CD4-positive, alpha-beta T cell treated with Interleukin-4 for 1 hour (primary cell): Measurements from ENCODE around the gene FAM222A.

Source experiments
- DNase-seq, 2 donors: peaks; one replicate each; pipeline ENCODE4 v3.0.0-alpha.2; 2020 to 2022

FAM222A gene

DNA sequence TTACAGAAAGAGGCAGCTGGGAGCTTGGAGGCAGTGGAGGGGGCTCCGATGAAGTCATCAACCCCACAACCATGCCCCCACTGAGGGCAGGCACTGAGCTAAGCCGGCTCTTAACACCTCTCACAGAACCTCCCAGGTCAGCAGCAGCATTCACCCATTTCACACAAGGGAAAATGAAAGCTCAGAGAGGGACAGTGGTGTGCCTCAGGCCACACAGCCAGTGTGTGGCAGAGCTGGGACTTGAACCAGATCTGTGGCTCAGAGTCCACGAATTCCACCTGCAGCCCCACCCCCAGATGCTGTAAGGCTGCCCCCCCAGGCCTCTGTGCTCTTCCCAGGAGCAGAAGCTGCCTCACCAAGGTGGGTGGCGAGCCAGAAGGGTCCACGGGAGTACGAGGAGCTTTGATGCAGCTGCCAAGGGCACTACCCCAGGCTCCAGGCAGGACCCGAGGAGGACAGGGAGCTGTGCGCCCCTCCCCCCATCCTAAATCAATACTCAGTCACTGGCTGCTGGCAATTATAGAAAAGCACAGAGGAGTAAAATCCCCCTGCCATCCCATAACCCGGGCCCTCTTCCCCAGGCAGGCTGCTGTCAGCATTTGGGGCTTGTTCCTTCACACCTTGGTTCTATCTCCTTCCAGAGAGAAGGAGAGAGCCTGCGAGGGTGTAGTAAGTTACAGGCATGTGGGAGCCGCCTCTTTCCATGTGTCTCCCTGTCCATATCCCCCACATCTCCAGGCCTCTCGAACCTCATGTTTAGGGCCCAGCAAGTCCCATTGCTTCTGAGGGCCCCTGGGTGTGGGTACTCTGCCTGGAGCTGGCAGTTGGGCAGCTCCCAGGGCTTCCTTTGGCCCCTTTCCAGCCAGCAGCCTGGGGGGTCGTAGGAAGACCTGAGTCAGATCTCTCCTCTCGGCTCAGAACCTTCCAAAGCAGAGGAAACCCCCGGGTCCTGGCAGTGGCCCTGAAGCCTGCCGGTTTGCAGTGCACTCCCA is 47.6 kb downstream of the FAM222A start:
- no peak for DNase-seq

- DNase-seq = no peak
These were observed 48.5 kb downstream of the FAM222A start for GRCh38 chr12:109762071-109762672.

DNA sequence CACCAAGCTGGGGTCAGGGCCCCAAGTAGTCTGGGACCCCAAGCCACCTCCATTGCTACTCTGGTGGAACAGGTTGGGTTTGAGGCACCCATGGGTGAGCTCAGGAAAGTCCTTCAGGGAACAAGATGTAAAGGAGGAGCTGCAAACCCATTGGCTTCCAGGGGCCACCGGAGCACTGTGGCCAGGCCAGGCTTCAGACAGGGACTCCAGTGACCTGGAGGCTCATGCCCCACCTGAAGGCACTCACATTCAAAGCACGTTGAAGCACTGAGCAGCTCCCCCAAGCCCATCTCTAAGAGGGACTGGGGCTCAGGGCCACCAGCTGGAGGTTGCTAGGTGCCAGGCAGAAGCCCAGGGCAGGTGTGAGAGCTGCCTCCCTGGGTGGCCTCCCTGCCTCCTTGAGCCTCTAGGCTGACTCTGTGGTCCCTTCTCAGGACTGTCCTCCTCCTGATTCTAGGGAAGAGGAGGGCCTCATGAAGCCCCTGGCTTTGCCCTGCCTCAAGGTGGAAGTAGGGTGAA is 49.1 kb downstream of the FAM222A start:
- no peak for DNase-seq

DNA sequence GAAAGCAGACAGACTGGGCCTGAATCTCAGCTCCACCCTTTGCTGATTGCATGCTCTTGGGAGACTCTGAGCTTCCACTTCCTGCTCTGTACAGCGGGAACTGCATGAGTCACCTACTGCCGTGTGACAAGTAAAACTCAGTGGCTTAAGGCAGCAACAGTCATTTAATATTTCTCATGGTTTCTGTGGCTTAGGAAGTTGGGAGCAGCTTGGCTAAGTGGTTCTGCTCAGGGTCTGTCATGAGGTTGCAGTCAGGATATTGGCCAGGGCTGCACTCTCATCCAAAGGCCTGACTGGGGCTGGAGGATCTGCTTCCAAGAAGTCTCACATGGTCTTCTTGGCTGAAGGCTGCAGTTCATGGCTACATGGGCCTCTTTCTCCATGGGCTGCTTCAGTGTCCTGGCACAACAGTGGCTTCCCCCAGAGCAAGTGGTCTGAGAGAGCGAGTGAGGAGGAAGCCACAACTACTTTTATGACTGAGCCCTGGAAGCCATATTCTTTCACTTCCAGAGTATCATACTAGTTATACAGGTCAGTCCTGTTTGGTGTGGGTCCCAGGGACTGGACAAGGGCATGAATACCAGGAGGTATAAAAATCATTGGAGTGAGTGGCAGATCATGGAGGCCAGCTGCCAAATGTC is 49.7 kb downstream of the FAM222A start:
- DNase-seq = peak in 1 of 2 donors; percentile 35

GRCh38 chr12:109764123-109764522 is 50.5 kb downstream of the FAM222A start:
- no peak for DNase-seq

DNA sequence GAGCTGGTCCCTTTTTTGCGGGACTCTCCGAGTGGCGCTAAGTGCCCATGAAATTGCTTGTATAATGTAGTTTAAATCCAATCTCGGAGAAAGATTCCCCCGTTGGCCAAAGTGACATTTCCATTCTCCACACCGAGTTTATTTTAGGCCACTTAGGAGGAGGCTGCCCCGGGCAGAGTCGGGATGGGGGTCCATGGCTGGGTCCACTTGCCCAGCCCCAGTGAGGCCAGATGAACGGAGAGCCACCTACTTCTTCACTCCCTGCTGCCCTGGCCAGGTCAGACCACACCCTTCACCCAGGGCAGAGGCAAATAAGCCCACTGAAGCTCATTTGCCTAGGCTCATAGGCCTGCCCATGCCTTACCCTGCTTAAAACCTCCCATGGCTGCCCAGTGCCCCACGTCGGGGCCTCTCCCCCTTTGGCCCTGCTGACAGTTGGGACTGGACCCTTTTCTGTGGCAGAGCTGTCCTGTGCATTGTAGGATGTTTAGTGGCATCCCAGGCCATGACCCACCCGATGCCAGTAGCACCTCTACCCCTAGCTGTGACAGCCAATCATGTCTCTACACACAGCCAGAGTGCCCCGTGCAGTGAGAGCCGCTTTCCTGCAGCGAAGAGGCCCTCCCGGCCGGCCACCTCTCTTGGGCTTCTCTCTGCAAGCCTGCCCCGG is 51.3 kb downstream of the FAM222A start:
- DNase-seq = no peak

DNA sequence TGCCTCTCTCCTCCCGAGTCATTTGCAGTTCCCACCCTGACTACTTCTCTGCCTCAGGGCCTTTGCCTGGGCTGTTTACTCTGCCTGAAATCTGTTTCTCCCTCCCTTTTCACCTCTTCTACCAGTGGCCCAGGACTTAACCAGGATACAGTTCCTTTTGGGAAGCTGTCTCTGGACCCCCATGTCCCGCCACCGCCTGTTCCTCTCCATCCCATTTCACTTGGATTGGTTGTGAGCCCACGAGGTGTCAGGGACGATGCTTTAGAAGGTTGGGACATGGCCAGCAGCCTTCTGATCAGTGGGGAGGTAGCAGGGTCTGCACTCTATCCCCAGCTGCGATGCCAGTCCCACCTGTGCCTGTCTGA is 51.8 kb downstream of the FAM222A start:
- no peak for DNase-seq

DNA sequence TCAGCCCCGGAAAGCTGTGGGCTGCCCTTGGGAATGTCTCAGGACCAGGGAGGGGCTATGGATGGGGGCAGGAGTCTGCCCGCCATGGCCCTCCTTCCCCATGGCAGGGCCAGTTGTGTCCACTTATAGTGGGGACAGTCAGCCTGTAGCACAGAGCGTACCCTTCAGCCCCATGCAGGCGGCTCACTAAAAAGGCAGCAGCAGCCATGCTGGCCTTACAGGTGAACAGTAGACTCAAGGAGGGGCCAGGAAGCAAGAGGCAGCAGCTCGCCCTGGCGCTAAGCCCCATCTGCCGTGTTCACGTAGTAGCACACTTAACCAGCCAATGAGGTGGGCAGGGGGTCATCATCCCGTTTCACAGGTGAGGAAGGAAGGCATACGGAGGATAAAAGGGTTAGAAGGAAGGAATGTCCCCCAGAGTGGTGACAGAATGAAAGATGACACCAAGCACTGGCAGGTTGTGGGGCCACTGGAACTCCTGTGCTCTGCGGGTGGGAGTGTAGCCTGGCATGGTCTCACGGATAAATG is 52.7 kb downstream of the FAM222A start:
- DNase-seq = no peak

DNA sequence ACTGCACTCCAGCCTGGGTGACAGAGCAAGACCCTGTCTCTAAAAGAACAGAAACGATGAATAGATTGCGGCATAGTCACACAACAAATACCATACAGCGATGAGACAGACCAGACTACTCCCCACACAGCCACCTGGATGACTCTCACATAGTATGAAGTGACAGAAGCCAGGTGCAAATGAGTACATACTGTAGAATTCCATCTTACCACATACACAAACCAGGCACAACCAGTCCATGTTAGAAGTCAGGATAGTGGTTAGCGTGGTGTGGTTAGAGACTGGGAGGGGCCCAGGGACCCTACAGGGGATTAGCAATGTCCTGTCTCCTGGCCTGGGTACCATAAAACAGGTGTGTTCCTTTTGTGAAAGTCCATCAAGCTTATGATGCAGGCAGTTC is 53.8 kb downstream of the FAM222A start:
- no peak for DNase-seq

DNA sequence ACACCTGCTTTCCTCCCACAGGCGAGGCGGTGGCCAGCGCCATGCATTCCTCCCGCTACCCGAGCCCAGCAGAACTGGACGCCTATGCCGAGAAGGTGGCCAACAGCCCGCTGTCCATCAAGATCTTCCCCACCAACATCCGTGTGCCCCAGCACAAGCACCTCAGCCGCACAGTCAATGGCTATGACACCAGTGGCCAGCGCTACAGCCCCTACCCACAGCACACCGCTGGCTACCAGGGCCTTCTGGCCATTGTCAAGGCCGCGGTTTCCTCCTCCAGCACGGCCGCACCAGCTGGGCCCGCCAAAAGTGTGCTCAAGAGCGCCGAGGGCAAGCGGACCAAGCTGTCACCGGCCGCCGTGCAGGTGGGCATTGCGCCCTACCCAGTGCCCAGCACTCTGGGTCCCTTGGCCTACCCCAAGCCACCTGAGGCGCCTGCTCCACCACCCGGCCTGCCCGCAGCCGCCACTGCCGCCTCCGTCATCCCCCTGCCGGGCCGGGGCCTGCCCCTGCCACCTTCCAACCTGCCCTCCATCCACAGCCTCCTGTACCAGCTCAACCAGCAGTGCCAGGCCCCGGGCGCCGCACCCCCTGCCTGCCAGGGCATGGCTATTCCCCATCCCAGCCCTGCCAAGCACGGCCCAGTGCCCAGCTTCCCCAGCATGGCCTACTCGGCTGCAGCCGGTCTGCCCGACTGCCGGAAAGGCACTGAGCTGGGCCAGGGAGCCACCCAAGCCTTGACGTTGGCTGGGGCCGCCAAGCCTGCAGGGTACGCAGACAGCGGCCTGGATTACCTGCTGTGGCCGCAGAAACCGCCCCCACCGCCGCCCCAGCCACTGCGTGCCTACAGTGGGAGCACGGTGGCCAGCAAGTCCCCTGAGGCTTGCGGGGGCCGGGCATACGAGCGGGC is 54.6 kb downstream of the FAM222A start:
- DNase-seq = no peak

DNA sequence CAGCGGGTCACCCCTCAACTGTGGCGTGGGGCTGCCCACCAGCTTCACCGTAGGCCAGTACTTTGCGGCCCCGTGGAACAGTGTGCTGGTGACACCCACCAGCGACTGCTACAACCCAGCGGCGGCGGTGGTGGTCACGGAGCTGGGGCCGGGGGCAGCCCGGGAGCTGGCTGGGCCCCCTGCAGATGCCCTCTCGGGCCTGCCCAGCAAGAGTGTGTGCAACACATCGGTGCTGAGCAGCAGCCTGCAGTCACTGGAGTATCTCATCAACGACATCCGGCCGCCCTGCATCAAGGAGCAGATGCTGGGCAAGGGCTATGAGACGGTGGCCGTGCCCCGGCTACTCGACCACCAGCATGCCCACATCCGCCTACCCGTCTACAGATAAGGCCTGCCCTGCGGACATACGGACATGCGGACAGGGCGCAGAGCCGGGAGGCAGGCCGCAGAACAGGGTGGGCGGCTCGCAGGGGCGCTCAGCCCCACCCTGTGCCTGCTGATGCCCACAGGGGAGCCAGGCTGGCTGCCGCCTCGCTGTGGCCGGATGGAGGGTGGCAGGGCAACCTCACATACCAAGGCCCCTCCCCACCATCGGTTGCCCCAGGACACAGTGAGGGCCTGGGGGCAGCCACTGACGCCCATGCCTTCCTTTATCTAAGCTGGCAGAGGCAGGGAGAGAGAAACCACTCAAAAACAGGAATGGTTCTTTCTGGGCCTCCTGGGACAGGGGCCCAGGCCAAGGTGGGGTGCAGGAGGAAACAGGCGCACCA is 55.5 kb downstream of the FAM222A start:
- DNase-seq = no peak

GRCh38 chr12:109770104-109770860 is 56.7 kb downstream of the FAM222A start:
- DNase-seq = no peak

- no peak for DNase-seq
These were observed 57.4 kb downstream of the FAM222A start for GRCh38 chr12:109770861-109771670.

DNA sequence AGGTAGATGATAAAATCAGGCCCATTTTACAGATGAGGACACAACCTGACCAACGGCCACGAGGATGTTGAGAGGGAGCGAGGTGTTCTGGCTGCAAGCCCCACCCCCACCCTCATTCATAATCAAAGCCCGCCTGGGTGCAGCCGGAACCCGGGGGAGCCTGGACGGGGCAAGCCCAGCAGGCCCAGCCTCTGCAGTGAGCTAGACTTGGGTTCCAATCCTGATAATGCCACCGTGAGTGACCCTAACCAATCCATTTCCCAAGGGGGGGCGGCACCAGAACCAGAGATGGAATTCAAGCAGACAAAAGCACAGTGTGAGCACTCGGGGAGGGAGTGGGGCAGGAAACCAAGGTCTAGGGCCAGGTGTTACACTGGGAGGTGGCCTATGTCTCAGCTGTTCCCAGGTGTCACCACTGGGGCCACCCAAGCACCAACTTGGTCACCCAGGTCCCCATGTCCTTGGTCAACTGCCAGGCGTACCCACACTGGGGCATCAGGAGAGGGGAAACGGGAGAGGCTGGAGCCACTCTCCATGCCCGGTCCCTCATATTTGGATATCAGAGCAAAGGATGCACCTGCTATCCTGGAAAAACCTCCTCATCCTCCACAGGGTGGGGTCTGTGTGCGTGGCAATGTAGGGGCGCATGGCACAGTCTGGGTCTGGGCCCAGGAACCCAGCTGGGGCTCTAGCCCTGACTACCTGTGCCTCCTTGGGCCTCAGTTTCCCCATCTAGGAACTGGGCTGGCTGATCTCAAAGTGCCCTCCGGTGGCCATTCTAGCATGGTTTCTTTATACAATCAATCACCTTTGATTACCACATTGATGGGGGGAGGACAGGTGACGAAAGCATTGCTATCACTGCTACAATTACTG is 58.4 kb downstream of the FAM222A start:
- no peak for DNase-seq

- no peak for DNase-seq
These were observed 59.1 kb downstream of the FAM222A start for GRCh38 chr12:109772622-109773321.

GRCh38 chr12:109773384-109774011 is 59.9 kb downstream of the FAM222A start:
- no peak for DNase-seq
